Activated CD4-positive, alpha-beta T cell treated with anti-CD3 and anti-CD28 coated beads, Interleukin-2, amount 50 U/mL, for 24 hours (primary cell): ENCODE results near the gene MMP25.

Experiments used
- DNase-seq, 2 donors: peaks; one replicate each; pipeline ENCODE4 v3.0.0-alpha.2; 2020; ENCODE audit warnings: low read depth in 1 of 2, low spot score in 1 of 2

The MMP25 gene

DNA sequence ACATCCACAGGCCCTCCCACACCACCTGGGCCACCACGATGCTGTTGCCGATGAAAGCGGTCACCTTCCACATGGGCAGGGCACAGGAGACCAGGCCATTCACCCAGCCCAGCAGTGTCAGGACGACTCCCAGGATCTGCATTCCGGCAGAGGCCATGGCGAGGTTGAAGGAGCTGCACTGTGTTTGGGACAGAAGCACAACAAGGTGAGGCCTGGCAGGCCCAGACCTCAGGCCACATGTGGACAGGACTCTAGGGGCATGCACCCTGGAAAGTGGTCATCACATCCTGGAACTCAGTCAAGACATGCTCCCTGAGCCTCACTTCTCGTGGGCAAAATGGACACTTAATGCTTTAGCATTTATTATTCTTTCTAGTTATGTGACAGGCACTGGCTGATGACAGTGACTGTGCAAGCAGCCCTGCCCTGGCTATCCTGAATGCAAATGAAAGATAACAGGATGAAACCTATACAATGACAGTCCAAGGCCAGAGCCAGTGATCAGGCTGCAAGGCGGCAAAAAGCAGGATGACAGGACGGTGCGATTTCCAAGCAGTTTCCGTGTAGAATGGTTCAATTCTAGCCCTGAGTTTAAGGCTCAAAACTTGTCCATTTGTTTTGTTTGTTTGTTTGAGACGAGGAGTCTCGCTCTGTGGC, 30.4 kb upstream of the MMP25 start:
- no peak for DNase-seq

DNA sequence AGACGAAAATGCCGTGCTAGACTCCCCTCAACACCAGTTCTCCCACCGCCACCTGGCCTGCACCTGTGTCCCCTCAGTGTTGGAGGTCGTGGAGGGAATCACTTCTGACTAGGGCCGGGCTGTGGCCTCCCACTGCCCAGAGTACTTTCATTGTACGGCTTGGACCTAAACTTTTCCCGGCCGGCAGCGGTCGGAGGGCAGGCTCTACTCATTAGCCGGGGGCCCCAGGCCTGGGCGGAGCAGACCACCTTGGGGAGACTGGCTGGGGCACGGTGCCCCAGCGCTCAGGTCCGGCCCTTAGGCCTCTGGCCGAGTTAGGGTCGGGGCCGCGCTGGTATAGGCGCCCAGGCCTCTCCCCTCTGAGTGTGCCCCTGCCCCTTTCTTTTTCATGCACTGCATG, 29.0 kb upstream of the MMP25 start:
- no peak for DNase-seq

DNA sequence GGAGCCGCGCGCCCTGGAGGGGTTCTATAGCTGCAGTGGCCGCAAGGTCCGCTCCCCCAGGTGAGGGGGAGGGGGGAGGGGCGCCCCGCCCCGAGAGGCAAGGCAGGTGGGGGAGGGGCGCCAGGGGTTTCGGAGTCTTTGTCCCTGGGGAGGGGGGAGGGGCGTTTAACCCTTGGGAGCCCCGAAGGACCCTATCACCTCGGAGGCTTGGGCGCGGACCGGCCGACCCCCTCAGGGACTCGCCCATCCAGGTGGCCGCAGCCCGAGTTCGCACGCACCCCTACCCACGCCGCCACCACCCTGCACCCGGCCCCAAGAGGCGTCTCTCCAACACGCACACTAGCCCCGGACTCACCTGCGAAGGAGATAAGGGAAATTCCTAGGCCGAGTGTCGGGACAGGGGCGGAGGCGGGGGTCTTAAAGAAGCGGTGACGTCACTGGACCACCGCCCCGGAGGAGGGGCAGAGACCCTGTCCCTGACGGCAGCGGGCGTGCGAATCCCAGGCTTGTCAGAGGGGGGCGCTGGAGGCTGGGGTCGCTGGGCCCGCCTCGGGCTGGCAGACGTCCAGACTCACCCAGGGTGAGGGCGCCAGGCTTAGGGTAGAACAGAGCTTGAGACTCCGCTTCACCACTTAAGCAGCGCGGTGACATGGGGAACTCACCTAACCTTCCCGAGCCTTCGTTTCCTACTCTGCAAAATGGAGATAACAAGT, 28.4 kb upstream of the MMP25 start, which contains the start of gene CLDN6:
Gene CLDN6 (minus strand): TSS at position 390 of the 713 bp plus-strand sequence. CDS start 2,162 bp downstream, outside the sequence.
- DNase-seq, result no peak

DNA sequence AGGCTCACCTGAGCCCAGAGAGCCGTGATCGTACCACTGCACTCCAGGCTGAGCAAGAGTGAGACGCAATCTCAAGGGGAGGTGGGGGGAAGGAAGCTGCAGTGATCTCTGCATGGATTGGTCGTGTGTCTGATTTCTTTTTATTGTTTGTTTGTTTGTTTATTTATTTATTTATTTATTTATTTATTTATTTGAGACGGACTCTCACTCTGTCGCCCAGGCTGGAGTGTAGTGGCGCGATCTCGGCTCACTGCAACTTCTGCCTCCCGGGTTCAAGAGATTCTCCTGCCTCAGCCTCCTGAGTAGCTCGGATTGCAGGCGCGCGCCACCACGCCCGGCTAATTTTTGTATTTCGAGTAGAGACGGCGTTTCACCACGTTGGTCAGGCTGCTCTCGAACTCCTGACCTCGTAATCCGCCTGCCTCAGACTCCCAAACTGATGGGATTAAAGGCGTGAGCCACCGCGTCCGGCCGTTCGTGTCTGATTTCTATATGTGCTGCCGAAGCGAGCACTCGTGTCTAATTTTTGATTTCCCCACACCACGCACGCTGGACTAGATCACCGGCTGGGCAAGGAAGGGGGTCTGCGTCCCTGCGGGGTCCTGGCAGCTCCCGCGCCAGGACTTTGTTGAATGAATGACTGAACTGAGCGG, 26.6 kb upstream of the MMP25 start:
- DNase-seq, result no peak

DNA sequence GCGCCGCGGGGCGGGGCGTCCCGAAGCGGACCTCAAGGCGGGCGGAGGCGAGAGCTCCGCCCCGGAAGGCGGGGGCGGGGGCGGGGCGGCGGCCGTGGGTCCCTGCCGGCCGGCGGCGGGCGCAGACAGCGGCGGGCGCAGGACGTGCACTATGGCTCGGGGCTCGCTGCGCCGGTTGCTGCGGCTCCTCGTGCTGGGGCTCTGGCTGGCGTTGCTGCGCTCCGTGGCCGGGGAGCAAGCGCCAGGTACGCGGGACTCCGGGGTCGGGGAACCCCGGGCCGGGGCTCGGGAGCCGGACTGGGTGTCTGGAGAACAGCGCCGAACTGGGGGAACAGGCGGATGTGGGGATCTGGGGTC, 26.1 kb upstream of the MMP25 start, which contains the start of gene TNFRSF12A:
Gene TNFRSF12A (plus strand): TSS at position 122 of the 357 bp plus-strand sequence. CDS start 30 bp downstream, at position 152.
- DNase-seq, result peak in 1 of 2 donors; percentile 46

DNA sequence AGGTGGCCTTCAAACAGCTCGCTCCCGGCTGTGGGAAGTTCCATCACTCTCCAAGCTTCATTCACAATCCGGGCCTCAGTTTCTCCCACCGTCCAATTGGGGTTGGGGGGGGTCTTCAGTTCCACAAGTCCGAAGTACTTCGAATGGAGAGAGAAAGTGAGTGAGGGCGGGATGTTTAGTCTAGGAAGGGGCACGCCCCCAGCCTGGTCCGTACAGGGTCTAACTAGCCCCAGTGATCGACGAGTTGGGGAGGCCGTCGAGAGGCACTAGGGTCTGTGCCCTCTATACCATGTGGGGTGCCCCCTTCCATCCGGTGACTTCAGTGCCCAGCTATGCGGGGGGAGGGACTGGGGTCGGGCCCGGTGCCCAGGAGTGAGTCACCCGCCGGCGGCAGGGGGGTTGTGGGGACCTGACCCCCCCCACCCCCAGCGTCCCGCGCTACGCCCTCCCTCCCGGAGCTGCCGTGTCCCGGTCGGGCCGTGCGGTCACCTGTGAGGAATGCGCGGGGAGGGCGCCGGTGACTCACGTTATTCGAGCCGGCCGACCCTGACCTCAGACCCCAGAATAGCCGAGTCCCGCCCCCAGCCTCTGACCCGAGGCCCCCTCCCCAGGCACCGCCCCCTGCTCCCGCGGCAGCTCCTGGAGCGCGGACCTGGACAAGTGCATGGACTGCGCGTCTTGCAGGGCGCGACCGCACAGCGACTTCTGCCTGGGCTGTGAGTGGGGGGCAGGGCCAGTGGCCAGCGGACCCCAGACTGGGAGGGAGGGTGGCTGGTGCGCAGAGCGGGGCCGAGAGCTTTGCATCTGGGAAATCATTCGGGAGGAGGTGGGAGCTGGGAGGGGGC, 25.5 kb upstream of the MMP25 start:
- peak in 1 of 2 donors; percentile 23 for DNase-seq

DNA sequence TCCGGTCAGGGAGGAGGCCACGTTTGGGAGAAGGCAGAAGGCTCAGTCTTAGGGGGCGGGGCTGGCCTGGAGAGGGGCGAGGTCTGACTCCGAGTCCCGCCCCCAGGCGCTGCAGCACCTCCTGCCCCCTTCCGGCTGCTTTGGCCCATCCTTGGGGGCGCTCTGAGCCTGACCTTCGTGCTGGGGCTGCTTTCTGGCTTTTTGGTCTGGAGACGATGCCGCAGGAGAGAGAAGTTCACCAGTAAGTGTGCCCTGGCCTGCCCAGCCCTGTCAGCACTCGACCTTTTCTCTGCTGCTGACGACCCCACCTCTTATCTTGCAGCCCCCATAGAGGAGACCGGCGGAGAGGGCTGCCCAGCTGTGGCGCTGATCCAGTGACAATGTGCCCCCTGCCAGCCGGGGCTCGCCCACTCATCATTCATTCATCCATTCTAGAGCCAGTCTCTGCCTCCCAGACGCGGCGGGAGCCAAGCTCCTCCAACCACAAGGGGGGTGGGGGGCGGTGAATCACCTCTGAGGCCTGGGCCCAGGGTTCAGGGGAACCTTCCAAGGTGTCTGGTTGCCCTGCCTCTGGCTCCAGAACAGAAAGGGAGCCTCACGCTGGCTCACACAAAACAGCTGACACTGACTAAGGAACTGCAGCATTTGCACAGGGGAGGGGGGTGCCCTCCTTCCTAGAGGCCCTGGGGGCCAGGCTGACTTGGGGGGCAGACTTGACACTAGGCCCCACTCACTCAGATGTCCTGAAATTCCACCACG, 24.7 kb upstream of the MMP25 start:
- DNase-seq, result peak in 1 of 2 donors; percentile 84

DNA sequence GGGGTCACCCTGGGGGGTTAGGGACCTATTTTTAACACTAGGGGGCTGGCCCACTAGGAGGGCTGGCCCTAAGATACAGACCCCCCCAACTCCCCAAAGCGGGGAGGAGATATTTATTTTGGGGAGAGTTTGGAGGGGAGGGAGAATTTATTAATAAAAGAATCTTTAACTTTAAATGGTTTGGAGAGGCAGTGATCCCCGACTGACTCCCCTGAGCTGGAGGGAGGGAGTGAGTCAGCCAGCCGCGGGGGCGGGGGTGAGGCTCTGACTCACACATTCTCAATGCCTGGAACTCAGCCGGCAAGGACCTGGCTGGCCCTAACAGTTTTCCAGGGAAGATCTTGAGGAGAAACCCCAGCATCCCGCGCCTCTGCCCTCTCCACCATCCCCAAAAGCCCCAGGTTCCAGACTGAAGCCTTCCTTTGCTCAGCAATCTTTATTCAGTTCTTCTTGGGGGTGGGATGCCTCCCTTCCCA, 24.1 kb upstream of the MMP25 start:
- DNase-seq, result peak; percentile 82 to 84

DNA sequence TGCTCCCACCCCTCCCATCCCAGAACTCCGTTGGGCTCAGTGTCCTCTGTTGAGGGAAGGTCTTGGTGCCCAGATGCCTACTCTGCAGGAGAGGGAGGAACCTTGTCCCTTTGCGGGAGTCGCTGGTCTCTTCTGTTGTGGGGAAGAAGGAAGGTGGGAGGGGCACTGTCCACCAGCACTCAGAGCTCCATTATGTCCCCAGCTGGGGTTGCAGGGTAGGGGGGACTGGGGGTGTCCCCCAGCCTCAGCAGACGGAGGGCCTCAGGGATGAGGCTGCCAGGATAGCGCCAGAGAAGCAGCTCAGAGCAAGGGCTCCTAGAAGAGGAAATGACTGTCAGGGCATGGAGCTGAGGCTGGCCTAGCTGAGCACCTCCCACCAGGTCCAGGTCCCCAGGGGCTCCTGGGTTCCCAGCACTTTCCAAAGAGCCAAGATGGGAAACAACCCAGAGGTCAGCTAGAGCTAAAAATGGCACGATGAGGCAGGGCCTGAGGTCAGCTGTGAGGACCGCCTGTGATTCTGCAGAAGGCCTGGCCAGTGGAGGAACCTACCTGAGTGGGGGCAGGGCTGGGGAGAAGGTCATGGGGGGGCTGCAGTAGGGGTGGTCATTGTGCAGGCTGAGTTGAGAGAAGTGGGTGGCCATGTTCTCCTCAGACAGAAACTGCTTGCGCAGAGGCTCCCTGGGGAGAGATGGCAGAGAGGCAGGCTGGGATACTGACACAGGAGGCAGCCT, 23.5 kb upstream of the MMP25 start:
- no peak for DNase-seq

DNA sequence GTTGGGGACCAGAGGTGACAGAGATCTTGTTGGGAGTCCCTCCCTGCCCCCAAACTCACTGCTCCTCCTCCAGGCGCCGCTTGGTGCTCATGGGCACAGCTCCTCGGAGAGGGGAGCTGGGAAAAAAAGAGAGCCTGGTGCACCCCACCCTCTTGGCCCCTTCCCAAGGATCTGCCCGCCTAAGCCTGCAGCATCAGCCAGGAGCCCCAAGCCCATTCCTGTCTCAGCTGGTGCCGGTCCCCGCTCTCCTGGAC, 23.0 kb upstream of the MMP25 start:
- peak in 1 of 2 donors; percentile 5 for DNase-seq

DNA sequence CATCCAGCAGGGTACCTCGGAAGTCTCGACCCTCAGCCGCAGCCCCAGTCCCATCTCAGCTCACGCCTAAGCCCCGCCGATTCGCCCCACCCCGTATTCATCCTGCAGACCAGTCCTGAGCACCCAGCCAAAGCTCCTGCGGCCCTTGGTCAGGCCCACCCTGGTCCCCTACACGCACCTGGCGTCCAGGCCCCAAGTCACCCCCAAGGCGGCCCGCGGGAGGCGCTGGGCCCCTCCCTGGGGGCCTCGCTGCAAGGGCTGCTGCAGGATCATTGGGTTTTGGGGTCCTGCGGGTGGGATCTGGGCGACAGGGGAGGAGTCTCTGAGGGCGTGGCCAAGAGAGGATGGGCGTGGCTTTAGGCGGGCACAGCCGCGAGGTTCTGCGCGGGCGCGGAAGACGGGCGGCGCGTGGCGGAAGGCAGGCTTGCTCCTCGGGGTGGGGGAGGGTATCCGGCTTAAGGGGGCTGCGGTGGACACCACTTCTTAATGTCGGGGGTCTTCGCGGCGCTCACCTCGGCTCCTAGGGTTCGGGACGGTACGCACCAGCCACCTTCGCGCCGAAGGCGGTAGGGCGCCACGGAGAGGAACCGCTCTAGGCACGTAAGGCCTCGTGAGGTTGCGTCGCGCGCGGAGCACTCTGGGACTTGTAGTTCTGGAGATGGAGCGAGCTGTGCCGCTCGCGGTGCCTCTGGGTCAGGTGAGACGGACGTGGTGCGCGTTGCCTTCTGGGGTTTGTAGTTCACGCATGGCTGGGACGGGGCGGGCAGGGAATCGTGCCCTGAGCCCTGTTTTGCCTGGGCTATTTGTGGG, 22.5 kb upstream of the MMP25 start, which contains the start of the genes HCFC1R1 and THOC6:
Gene HCFC1R1 (minus strand): TSS at position 274 of the 810 bp plus-strand sequence. CDS start 1 bp downstream, at position 273.
Gene THOC6 (plus strand): TSS at position 367 of the 810 bp plus-strand sequence. CDS start 292 bp downstream, at position 659.
- peak; percentile 91 to 93 for DNase-seq

DNA sequence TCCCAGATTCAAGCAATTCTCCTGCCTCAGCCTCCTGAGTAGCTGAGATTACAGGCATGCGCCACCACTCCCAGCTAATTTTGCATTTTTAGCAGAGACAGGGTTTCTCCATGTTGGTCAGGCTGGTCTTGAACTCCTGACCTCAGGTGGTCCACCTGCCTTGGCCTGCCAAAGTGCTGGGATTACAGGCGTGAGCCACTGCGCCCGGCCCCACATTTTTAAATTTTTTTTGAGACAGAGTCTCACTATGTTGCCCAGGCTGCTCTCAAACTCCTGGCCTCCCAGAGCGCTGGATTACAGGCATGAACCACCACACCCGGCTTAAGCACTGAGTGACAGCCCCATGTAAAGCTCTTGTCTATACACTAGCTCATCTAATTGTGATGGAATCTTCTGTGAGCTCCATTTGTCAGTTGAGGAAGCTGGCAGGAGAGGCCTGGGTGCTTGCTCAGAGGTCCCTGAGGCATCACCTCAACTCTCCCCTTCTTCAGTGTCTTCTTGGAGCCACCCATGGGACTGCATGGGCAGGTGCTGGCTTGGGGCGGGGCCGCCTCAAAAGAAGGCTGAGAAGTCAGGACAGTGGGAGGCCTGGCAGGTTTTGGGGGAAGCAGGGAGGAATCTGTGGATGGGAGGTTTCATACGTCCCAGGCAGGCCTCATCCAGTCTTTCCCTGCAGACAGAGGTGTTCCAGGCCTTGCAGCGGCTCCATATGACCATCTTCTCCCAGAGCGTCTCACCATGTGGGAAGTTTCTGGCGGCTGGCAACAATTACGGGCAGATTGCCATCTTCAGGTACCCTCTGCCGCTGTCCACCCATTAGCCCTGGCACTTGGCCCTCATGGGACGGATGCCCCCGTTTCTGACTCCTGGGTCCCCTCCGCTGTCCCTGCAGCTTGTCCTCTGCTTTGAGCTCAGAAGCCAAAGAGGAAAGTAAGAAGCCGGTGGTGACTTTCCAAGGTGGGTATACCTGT, 21.0 kb upstream of the MMP25 start:
- no peak for DNase-seq

DNA sequence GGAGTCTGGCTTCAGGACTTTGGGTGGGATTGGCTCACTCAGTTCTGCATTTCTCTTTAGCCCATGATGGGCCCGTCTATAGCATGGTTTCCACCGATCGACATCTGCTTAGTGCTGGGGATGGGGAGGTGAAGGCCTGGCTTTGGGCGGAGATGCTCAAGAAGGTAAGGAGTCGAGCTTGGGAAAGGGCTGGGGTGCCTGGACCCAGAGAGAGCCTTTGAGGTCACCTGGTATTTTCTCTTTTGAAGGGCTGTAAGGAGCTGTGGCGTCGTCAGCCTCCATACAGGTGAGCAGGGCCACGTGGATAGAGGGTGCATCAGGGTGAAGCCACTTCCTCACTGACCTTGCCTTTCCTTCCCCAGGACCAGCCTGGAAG, 20.4 kb upstream of the MMP25 start:
- DNase-seq, result no peak

DNA sequence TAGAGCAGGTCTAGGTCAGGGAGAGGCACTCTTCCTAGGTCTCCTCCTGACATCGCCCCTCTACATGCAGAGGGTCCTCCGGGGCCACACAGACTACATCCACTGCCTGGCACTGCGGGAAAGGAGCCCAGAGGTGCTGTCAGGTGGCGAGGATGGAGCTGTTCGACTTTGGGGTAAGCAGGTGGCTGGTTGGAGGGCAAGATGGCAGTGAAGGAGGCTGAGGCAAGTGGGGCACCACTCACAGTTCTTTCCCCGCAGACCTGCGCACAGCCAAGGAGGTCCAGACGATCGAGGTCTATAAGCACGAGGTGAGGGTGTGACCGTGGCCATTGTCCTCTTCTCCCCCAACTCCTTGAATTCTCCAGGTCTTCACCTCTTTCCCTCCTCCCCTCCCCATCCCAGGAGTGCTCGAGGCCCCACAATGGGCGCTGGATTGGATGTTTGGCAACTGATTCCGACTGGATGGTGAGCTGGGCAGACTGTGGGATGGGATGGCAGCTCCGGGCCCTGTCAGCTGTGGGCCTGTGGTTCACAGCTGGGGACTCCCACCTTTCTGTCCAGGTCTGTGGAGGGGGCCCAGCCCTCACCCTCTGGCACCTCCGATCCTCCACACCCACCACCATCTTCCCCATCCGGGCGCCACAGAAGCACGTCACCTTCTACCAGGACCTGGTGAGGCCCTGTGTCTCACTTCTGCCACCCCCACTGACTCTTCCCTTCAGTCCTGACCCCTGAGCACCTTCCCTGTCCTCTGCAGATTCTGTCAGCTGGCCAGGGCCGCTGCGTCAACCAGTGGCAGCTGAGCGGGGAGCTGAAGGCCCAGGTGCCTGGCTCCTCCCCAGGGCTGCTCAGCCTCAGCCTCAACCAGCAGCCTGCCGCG, 19.5 kb upstream of the MMP25 start:
- no peak for DNase-seq

DNA sequence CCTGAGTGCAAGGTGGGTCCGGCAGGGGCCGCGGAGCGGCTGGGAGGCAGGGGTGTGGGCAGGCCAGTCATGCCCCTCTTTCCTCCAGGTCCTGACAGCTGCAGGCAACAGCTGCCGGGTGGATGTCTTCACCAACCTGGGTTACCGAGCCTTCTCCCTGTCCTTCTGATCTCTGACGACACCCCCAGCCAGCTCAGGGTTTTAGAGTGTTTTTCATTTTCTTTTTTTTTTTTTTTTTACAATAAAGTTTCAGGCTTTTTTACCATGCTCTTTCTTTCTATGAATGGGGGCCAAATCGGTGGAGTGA, 18.9 kb upstream of the MMP25 start:
- DNase-seq, result no peak

DNA sequence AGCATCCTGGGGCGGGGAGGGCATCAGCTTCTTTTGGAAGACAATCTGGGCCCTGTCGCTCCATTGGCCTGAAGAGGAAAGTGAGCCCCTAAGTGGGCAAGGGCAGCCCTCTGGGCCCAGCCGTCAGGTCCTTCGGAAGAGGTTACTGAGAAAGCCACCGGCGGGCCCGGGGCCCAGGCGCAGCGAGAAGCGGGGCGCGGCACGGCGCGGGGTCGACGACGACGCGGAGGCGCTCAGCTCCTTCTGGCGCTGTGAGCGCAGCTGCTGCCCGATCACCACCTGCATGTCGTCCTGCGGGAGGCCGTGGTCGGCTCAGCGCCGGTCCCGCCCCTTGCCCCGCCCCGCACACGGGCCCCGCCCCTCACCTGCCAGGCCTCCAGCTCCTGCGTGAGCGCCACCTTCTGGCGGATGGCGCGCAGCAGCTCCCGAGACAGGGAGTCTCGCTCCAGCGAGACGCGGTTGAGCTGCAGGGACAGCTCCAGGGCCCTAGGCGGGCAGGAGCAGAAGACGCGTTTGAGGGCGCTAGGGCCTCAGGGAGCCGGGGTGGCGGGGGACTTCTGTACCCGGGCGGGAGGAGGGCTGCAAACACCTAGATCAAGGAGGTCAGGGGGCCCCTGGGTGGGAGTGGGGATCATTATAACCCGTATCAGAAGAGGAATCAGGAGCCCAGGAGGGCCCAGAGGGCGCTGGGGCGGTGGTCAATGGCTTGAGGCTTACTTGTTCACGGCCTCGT, 18.2 kb upstream of the MMP25 start:
- peak; percentile 78 to 81 for DNase-seq
